GM18502 (cell line): ENCODE results near the gene GIMAP1.

Source experiments
- ATAC-seq: cut with Tn5 transposase; IDR thresholded peaks from one replicate; pipeline ENCODE4 v1.9.1; 2021; ENCODE audit warnings: mild to moderate bottlenecking; ENCODE audit not compliant: unreplicated experiment, poor library complexity

Gene GIMAP1

GRCh38 chr7:150719960-150720891 lies 3.8 kb downstream of the GIMAP1 start:
- ATAC-seq, result no peak

- ATAC-seq, result no peak
Observed at GRCh38 chr7:150721970-150722373, 5.6 kb downstream of the GIMAP1 start.

- ATAC-seq, result no peak
Observed at GRCh38 chr7:150722431-150722931, 6.1 kb downstream of the GIMAP1 start.

- no peak for ATAC-seq
Observed at GRCh38 chr7:150723467-150723866, 7.1 kb downstream of the GIMAP1 start.

DNA sequence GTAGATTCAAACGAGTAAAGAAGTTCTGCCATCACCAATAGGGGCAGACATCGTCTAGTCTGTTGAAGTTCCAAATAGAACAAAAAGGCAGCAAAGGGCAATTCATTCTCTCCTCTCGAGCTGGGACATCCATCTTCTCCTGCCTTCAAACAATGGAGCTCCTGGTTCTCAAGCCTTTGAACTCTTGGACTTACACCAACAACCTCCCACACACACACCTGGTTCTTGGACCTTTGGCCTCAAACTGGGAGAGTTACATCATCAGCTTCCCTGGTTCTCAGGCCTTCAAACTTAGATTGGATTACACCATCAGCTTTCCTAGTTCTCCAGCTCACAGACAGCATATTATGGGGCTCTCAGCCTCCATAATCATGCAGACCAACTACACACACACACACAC lies 11.0 kb downstream of the GIMAP1 start:
- ATAC-seq, result no peak

DNA sequence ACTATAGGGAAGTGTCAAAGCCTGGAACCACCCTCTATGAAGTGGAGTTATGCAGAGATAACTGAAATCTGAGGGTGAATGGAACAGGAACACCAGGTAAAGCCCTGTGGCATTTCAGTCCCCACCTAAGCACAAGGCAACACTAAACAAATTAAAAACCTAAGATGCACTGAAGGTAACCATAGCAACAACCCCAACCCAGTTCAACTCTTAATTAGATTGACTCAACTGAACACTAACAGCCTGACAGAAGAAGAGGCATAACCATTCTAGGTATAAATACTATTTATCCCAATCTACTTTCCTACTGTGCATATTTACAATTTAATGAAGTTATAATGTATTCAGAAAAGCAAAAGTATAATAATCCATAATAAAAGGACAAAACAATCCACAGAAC lies 11.6 kb downstream of the GIMAP1 start:
- no peak for ATAC-seq

DNA sequence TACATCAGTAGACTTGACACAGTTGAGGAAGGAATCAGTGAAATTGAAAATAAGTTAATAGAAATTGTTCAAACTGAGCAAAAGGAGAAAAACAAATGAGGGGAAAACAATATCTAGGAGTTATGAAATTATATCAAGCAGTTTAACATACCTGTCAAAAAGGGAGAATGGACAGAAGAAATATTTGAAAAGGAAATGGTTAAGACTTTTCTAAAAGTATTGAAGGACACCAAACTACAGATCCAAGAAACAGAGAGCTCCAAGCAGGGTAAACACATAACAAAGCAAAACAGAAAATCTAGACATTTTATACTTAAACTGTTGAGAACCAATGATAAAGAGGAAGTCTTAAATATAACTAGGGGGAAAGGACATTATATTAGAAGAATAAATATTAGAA lies 12.2 kb downstream of the GIMAP1 start:
- no peak for ATAC-seq

- ATAC-seq, result no peak
Observed at GRCh38 chr7:150731916-150732315, 15.5 kb downstream of the GIMAP1 start.

GRCh38 chr7:150732786-150733481 lies 16.5 kb downstream of the GIMAP1 start:
- ATAC-seq, result no peak

DNA sequence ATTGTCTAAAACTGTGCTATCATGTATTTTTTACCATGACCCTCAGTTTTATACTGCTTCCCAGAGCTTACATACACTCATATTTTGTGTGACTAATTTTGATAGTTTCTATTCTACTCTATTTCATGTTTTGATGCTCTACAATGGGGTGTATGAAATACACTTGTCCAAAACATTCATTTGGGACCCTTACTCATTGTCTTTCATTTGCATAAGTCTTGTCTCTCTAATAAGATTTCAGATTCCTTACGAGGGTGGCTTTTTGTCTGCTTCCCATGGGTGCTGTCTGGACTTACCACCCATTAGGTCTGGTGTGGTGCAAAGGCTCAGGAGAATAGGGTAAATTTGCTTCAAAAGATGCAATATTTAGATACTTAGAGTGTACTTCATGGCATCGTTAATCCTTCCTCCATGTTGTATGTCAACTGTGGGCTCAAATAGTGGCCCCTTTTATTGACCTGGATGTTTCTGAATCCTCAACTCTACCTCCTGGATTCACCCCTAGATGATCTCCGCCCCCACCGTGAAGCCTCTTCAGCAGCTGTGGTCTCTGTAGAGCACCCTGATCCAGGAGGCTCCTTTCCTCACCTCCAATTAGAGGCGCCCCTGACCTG lies 17.2 kb downstream of the GIMAP1 start:
- no peak for ATAC-seq

DNA sequence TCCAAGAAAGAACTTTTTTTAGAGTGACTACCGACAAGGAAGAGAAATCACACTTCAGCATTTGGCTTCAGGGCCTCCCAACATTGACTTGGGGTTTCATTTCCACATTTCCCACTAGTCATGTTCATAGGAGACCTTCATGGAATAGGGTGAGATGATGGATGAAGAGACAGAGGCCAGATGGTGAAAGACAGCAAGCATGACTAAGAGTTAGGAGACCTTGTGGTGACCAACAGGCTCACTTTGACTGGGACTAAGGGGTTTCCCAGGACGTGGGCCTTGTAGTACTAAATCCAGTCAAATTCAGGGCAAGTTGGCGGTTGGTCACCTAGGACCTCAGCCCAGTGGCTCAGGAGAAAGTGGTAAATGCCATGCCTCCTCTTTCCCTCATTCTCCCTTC lies 17.8 kb downstream of the GIMAP1 start:
- no peak for ATAC-seq

- ATAC-seq, result no peak
Observed at GRCh38 chr7:150735596-150736358, 19.4 kb downstream of the GIMAP1 start.

DNA sequence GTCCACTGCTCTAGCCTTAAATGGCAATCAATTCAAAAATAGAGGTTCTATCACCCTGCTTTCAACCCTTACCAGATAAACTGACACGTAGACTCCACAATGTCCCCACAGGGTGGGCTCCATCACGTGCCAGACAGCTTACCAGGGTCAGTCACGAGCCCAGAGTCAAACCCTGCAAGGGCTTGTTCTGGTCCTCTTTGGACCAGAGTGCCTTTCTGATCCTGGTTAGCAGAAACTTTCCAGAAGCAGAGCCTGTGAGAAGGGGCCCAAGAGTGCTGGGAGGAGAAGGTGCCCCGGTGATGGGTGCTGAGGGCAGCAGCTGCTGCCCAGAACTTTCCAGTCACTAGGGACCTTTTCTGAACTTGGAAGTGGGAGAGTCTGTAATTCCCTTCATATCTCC lies 20.5 kb downstream of the GIMAP1 start:
- ATAC-seq, result peak; percentile 17

- peak; percentile 57 for ATAC-seq
Observed at GRCh38 chr7:150737265-150738055, 21.0 kb downstream of the GIMAP1 start, which contains the start of gene GIMAP5. Gene GIMAP5, plus strand, starts transcription at chr7:150737418. Its CDS starts 3,467 bp downstream, at chr7:150740885.

DNA sequence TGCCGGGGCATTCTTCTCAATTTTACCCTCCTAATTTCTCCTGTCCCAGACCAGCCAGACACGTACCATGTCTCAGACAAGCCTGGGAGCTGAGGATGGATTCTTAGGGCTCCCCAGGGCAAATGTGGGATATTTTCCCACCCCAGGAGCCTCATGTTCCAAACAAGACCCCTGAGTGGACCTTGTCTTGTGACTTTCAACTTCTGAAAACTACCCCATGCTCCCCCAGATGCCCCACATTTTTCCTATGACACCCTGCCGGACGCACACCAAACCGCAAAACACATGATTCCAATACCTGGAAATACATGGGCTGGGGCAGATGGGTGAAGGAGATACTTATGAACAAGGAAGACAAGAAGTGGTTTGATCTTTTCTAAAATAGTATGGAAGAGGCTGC lies 21.7 kb downstream of the GIMAP1 start:
- no peak for ATAC-seq

DNA sequence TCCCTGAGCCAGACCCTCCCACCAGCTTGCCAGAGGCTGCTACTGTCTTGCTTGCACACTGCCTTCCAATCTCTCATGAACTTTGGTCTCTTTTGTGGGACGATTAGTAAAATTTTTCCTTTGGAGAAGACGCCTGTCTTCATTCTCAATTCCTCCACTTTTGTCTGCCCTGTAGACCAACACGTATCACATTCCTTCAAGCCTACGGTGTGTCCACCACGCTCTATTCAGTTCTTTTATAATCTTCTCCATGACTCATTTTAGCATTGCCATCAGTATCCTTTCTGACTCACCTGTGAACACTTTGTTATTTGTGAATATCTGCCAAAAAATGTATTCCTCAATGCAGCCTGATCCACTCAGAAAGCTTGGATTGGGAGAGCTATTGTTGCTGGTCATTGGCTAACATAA lies 22.2 kb downstream of the GIMAP1 start:
- no peak for ATAC-seq

DNA sequence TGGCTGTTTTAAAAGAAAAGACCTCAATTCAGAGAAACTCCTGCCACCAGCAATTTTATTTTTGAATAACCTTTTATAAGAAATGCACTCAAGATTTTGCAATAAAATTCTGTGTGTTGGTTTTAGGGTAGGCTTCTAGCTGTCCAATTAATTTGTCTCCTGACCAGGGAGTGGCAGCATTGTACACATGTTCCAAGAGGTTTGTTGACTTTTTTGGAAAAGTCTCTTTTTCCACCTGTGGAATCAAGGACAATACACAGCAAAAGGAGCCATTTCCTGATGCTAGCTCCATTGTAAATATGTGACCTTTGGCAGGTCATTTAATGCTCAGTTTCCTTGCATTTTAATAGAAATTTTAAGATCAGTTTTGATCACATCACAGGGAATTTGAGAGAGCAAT lies 22.6 kb downstream of the GIMAP1 start:
- ATAC-seq, result no peak

GRCh38 chr7:150740053-150740452 lies 23.6 kb downstream of the GIMAP1 start:
- ATAC-seq, result no peak

DNA sequence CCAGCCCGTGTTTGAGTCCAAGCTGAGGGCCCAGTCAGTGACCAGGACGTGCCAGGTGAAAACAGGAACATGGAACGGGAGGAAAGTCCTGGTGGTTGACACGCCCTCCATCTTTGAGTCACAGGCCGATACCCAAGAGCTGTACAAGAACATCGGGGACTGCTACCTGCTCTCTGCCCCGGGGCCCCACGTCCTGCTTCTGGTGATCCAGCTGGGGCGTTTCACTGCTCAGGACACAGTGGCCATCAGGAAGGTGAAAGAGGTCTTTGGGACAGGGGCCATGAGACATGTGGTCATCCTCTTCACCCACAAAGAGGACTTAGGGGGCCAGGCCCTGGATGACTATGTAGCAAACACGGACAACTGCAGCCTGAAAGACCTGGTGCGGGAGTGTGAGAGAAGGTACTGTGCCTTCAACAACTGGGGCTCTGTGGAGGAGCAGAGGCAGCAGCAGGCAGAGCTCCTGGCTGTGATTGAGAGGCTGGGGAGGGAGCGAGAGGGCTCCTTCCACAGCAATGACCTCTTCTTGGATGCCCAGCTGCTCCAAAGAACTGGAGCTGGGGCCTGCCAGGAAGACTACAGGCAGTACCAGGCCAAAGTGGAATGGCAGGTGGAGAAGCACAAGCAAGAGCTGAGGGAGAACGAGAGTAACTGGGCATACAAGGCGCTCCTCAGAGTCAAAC lies 26.0 kb downstream of the GIMAP1 start:
- ATAC-seq, result no peak
